C4-2B (cell line): ENCODE results near the gene ITPA.
"Not testable (repeated sequence)": the region's sequence is repeated elsewhere in the genome, so short reads cannot be mapped to it uniquely, and the experiment has no call there.

Experiments
- H3K27ac ChIP-seq: fragments of 450-650 bp; 2 replicates; pipeline ENCODE4 v1.5.1; 2017
- ZFX ChIP-seq: fragments of 450-650 bp; IDR thresholded peaks from 2 replicates; pipeline ENCODE4 v1.6.1; 2017
- TF ChIP-seq, protein P1 (sequence below): fragments of 450-650 bp; conservative IDR thresholded peaks from 2 replicates; pipeline ENCODE4 v1.5.1; 2017; ENCODE audit warnings: mild to moderate bottlenecking

The ITPA gene

DNA sequence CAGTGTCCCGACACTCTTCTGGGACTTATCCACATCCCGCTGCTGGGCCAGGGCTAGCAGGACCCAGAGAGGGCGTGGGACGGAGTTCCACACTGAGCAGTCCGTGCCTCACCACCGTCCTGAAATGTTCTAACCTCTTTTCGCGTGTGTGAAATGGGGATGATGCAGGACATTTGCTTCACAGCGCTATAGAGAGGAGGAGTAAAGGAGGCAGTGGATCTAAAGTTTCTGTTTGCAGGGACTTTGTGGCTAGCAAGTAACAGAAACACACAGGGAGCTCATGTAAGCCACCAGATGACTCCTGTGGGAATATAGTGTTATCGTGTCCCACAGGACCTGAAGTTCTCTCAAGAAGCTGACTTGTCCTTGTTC is 634 bp downstream of the ITPA start:
- TF ChIP-seq, protein P1, sequence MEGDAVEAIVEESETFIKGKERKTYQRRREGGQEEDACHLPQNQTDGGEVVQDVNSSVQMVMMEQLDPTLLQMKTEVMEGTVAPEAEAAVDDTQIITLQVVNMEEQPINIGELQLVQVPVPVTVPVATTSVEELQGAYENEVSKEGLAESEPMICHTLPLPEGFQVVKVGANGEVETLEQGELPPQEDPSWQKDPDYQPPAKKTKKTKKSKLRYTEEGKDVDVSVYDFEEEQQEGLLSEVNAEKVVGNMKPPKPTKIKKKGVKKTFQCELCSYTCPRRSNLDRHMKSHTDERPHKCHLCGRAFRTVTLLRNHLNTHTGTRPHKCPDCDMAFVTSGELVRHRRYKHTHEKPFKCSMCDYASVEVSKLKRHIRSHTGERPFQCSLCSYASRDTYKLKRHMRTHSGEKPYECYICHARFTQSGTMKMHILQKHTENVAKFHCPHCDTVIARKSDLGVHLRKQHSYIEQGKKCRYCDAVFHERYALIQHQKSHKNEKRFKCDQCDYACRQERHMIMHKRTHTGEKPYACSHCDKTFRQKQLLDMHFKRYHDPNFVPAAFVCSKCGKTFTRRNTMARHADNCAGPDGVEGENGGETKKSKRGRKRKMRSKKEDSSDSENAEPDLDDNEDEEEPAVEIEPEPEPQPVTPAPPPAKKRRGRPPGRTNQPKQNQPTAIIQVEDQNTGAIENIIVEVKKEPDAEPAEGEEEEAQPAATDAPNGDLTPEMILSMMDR = no peak
- no peak for TF ChIP-seq ZFX
- peak overlapping the region; percentile 88 for H3K27ac ChIP-seq

DNA sequence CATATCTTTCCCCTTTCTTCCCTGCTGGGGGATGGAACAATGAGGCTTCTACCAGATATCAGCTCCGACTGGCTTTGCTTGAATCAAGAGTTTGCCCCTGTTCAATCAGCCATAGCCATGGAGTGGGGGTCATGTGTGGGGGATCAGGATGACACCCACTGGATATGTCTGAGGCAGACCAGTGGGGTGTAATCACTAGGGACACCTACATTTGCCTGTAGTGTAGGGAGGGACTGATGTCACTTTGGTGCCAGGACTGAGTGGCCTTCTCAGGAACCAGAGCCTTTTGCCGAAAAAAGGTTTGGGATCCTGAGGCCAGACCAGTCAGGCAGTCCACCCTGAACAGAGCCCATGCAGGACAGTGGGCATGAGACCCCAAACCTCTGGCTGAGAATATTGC is 1.0 kb downstream of the ITPA start:
- H3K27ac ChIP-seq = peak overlapping the region; percentile 88
- TF ChIP-seq, protein P1 = no peak
- no peak for TF ChIP-seq ZFX

DNA sequence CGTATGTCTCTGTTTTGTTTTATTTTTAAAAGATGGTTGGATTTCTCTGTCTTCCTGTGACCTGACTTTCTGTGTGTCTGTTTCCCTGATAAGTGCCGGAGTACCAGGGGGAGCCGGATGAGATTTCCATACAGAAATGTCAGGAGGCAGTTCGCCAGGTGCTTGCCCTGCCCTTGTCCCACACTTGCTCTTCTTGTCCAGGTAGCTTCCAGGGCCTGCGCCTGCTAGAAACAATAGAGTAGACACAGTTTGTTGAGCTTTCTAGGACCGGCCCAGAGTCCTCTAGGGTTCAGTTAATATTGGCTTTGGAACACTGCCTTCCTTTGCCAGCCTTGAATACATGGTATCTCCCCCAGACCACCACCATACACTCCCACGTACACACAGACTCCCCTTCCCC is 3.9 kb downstream of the ITPA start:
- no peak overlapping the region for H3K27ac ChIP-seq

DNA sequence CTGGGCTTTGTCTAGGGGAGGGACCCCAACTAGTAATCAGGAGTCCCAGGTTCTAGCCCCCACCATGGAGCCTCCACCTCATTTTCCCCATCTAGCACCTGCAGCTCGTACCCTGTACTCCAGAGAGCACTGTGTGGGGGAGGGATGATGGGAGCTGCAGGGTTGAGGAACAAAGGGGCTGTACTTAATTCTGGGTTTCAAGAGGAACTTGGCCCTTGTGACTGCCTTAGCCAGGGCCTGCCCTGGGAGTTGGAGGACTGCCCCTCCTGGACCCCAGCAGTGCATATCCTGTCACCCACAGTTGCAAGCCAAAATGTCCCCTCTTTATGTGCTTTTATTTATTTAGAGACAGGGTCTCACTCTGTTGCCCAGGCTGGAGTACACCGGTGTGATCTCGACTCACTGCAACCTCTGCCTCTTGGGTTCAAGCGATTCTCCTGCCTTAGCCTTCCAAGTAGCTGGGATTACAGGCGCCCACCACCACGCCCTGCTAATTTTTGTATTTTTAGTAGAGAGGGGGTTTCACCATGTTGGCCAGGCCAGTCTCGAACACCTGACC is 6.1 kb downstream of the ITPA start:
- not testable (repeated sequence) for H3K27ac ChIP-seq

More for the DNA sequence above, 3.9 kb downstream of the ITPA start:
- TF ChIP-seq, protein P1 = no peak
- TF ChIP-seq ZFX = no peak

DNA sequence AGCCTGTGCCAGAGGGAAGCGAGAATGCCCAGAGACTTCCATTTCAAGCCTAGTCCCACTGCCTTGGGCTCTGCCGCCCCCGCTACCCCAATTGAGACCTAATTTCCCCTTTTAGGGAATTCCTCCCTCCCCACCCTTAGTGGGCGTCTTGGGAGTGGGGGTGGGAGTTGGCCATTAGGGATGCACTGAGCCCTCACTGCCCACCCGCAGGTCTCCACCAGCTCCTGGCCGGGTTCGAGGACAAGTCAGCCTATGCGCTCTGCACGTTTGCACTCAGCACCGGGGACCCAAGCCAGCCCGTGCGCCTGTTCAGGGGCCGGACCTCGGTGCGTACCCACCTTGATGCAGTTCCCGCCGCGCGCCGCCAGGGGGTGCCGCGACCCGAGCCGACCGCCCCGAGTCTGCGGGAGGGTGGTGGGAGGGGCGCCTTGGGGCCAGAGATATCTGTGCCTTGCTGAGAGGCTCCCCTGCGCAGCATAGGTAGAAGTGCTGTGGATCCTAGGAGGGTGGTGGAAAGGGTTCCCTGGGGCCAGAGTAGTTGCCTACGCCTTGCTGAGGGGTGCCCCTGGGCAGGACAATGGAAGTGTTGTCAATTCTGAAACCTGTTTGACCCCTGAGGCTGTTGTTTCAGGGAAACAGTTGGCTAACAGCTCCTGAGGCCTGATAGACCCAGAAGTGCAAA is 9.2 kb downstream of the ITPA start:
- TF ChIP-seq, protein P1 = peak; percentile 90
- TF ChIP-seq ZFX = no peak
- no peak overlapping the region for H3K27ac ChIP-seq

DNA sequence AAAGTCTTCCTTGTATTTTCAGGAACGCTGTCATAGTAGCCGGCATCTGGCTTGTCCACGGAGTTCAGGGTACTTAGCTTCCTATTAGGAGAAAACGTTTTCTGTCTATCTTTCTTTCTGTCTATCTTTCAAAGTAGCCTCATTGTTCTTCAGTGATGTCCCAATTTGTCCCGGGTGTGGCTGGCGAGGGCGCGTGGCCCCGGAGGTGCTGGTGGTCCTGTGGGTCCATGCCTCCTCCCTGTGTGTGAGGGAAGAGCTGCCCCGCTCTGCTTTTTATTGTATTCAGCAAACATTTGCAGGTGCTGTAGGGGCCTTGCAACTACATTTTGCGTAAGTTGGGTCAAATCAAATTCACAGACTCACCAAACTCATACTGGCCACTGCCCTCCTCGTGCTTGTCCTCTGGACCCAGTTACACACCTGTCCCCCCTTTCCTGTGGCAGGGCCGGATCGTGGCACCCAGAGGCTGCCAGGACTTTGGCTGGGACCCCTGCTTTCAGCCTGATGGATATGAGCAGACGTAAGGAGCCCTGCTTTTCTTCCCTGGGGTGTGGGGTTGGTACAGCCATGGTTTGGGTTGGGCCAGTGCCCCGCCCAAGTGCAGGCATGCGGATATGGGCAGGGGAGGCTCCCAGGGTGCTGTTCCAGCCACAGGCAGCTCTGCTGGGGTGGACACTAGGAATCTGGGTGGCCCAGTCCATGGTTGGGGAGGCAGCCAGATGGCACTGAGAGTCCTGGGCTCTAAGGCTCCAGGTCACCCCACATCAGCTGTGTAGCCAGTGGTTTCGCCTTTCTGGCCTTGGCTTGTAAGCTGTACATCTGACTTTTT is 12.3 kb downstream of the ITPA start:
- TF ChIP-seq, protein P1 = no peak
- no peak for TF ChIP-seq ZFX
- no peak overlapping the region for H3K27ac ChIP-seq

DNA sequence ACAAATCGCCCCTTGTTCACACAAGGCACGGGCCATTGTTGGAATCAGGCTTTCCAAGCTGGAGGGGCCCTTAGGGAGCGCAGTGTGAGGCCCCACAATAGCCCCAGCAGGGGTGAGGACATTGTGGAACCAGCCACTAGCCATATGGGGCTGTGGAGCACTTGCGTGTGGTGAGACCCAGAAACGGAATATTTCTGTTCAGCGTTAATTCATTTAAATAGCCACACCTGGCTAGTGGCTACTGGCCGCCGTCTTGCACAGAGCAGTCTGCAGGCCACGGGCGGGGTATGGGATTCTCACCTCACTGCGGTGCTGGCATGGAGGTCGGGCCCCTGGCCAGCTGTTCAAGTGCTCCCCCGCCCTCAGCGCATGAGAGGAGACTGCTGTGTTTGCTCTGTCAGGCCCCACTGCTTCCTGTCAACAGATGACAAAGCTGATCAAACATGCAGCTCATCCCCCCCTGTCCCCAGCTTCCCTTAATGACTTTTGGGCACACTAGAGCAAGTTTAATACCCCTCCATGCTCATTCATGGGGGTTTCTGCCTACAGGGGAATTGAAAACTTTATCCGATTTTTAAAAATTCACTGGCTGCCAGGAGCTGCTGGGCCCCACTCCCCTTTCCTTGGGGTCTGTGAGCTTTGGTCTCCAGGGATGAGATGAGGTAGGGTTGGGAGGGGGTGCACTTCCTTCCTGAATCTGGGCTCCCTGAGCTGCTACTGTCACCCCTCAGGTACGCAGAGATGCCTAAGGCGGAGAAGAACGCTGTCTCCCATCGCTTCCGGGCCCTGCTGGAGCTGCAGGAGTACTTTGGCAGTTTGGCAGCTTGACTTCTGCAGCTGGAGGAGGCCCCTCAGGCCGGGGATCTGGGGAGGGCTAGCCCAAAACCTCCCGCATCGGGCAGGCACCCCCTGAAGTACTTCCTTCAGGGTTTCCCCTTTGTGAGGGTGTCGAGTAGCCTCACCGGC is 13.6 kb downstream of the ITPA start:
- no peak overlapping the region for H3K27ac ChIP-seq
- TF ChIP-seq, protein P1 = no peak
- TF ChIP-seq ZFX = no peak
